BE2C (cell line): ENCODE data around the gene KNL1.

Source experiments
- DNase-seq: peaks from one replicate; pipeline ENCODE4 v3.0.0-alpha.2; 2020
- H3K27me3 ChIP-seq: fragments of 250-450 bp; sonication (Bioruptor Pico); 2 replicates; pipeline ENCODE4 v1.5.1; 2020; ENCODE audit warnings: mild to moderate bottlenecking
- H3K36me3 ChIP-seq: fragments of 250-450 bp; sonication (Bioruptor Pico); 2 replicates; pipeline ENCODE4 v1.5.1; 2020; ENCODE audit warnings: mild to moderate bottlenecking
- H3K4me1 ChIP-seq: fragments of 250-450 bp; sonication (Bioruptor Pico); 2 replicates; pipeline ENCODE4 v1.5.1; 2020
- H3K4me3 ChIP-seq: 2 replicates; pipeline ENCODE4 v1.5.1; 2011; ENCODE audit warnings: low read depth, low read length
- H3K9me3 ChIP-seq: fragments of 250-450 bp; sonication (Bioruptor Pico); 2 replicates; pipeline ENCODE4 v1.5.1; 2020
- TF ChIP-seq, protein P1 (sequence below): IDR thresholded peaks from 2 replicates; pipeline ENCODE4 v1.5.1; 2012; ENCODE audit warnings: mild to moderate bottlenecking, low read depth, low read length

Gene KNL1

DNA sequence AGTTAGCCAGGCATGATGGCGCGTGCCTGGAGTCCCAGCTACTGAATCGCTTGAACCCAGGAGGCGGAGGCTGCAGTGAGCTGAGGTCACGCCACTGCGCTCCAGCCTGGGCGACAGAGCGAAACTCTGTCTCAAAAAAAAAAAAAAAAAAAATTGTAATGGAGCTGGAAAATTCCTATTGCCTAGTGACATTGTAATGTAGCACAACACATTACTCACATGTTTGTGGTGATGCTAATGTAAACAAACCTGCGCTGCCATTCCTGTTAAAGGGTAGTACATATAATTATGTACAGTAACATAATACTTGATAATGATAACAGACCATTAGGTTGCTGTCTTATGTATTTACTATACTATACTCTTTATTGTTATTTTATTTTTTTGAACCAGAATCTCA is 39.1 kb downstream of the KNL1 start:
- TF ChIP-seq, protein P1, sequence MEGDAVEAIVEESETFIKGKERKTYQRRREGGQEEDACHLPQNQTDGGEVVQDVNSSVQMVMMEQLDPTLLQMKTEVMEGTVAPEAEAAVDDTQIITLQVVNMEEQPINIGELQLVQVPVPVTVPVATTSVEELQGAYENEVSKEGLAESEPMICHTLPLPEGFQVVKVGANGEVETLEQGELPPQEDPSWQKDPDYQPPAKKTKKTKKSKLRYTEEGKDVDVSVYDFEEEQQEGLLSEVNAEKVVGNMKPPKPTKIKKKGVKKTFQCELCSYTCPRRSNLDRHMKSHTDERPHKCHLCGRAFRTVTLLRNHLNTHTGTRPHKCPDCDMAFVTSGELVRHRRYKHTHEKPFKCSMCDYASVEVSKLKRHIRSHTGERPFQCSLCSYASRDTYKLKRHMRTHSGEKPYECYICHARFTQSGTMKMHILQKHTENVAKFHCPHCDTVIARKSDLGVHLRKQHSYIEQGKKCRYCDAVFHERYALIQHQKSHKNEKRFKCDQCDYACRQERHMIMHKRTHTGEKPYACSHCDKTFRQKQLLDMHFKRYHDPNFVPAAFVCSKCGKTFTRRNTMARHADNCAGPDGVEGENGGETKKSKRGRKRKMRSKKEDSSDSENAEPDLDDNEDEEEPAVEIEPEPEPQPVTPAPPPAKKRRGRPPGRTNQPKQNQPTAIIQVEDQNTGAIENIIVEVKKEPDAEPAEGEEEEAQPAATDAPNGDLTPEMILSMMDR, result no peak
- no peak for DNase-seq
- peaks cover 38% of the 10 kb centered on the region for H3K36me3 ChIP-seq

DNA sequence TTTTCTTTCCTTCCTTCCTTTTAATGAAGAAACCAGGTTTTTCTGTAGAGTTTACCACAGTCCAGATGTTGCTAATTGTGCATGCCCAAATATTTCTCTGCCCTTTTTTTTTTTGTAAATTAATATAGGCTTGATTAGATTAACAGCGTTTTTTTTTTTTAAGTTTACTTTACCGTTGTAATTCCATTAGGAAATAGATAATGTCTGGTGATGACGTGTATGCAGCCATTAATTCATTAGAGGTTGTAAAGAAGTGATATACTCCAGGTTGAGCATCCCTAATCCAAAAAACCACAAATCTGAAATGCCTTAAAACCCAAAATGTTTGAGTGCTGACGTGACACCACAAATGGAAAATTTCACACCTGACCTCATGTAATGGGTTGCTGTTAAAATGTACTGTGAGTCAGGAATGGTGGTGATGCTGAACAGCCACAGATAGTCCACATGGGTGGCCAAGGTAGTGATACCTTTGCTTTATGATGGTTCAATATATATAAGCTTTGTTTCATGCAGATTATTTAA is 43.2 kb downstream of the KNL1 start:
- TF ChIP-seq, protein P1, result no peak
- Histone ChIP-seq H3K4me3 (no peak overlapping the region), H3K9me3 (no peaks in the 10 kb centered on the region), H3K36me3 (peaks cover 34% of the 10 kb centered on the region), H3K4me1 (0 out of 2 replicates have a peak, but pooled peaks cover 2% of the 10 kb centered on the region), H3K27me3 (no peaks in the 10 kb centered on the region)
- no peak for DNase-seq

More for the DNA sequence above, 39.1 kb downstream of the KNL1 start:
- H3K4me3 ChIP-seq, result no peak overlapping the region
- no peaks in the 10 kb centered on the region for H3K9me3 ChIP-seq
- no peaks in the 10 kb centered on the region for H3K27me3 ChIP-seq
- 0 out of 2 replicates have a peak, but pooled peaks cover 2% of the 10 kb centered on the region for H3K4me1 ChIP-seq

DNA sequence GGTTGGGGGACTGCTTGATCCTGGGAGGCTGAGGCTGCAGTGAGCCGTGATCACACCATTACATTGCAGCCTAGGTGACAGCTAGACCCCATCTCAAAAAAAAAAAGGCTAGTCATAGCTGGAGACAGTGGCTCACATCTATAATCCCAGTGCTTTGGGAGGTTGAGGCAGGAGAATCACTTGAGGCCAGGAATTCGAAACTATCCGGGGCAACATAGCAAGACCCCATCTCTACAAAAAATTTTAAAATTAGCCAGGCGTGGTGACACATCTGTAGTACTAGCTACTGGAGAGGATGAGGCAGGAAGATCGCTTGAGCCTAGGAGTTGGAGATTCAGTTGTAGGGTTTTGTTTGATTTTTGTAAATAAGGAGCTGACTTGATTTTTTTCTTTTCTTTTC is 45.6 kb downstream of the KNL1 start:
- peaks cover 24% of the 10 kb centered on the region for H3K36me3 ChIP-seq
- no peak overlapping the region for H3K4me3 ChIP-seq
- DNase-seq, result no peak
- TF ChIP-seq, protein P1, result no peak
- no peaks in the 10 kb centered on the region for H3K27me3 ChIP-seq
- H3K9me3 ChIP-seq, result no peaks in the 10 kb centered on the region
- H3K4me1 ChIP-seq, result 0 out of 2 replicates have a peak, but pooled peaks cover 2% of the 10 kb centered on the region

DNA sequence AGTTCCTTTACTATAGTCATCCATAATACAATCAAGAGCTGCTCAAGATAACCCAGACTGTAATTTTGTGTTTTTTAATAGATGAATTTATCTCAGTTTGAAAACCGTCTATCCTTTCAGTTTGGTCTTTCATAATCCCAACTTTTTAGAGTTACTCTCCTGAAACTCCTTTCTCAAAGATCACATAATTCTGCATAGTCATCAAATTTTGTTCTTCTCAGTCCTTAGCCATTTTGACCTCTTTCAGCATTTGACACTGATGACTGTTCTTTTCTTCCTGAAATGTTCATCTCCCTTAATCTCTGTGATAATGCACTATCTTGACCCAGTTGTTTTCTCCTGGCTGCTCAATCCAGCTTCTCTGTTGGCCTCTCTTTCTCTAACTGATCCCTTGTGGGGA is 53.5 kb downstream of the KNL1 start:
- Histone ChIP-seq H3K36me3 (peaks cover 17% of the 10 kb centered on the region), H3K4me1 (peaks cover 10% of the 10 kb centered on the region), H3K9me3 (no peaks in the 10 kb centered on the region), H3K27me3 (no peaks in the 10 kb centered on the region), H3K4me3 (no peak overlapping the region)
- TF ChIP-seq, protein P1, result no peak
- DNase-seq, result no peak

DNA sequence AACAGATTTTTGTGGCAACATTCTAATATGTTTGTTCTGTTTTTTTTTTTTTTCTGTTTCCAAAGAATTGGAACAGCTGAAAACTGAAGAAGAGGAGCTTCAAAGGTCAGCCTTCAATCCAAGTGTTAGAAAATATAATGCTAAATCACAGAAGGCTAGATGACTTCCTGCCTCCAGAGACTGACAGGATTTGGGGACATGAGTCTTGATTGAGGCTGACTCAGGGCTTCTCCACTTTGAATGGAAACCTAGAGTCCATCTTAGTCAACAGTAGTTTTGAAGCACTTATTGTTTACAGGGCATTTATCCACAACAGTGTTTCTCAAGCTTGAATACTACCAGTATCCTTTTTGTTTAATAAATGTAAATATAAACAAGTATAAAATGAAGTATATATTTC is 56.4 kb downstream of the KNL1 start:
- no peaks in the 10 kb centered on the region for H3K27me3 ChIP-seq
- TF ChIP-seq, protein P1, result no peak
- no peaks in the 10 kb centered on the region; the same call in 1 of the 2 replicates for H3K9me3 ChIP-seq
- no peak for DNase-seq
- peaks cover 35% of the 10 kb centered on the region for H3K36me3 ChIP-seq
- H3K4me1 ChIP-seq, result peaks cover 10% of the 10 kb centered on the region
- H3K4me3 ChIP-seq, result no peak overlapping the region

DNA sequence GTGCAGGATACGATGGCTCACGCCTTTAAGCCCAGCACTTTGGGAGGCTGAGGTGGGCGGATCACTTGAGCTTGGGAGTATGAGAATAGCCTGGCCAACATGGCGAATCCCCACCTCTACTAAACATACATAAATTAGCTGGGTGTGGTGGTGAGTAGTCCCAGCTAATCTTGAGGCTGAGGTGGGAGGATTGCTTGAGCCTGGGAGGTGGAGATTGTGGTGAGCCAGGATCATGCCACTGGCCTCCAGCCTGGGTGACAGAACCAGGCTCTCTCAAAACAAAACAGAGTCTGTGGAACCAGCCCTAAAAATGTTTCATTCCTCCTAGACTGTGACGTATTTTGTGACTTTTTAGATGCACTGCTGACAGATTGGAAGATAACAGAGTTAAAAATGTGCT is 66.6 kb downstream of the KNL1 start:
- Histone ChIP-seq H3K4me3 (no peak overlapping the region), H3K9me3 (no peaks in the 10 kb centered on the region), H3K27me3 (no peaks in the 10 kb centered on the region), H3K36me3 (peaks cover 28% of the 10 kb centered on the region), H3K4me1 (no peaks in the 10 kb centered on the region)
- TF ChIP-seq, protein P1, result no peak
- no peak for DNase-seq
